NCI-H1694 (cell line): ENCODE results near the gene CARMIL1.

Source experiments
- DNase-seq: peaks from one replicate; lab custom pipeline; 2025; lab: John Stamatoyannopoulos, UW

CARMIL1 gene

GRCh38 chr6:25614052-25614451 is 334.9 kb downstream of the CARMIL1 start:
- no peak for DNase-seq

- DNase-seq: no peak
These were observed 336.3 kb downstream of the CARMIL1 start for GRCh38 chr6:25615471-25615870.

GRCh38 chr6:25617997-25618396 is 338.8 kb downstream of the CARMIL1 start:
- no peak for DNase-seq

- DNase-seq: no peak
These were observed 340.0 kb downstream of the CARMIL1 start for GRCh38 chr6:25619217-25619616.

- DNase-seq: no peak
These were observed 341.2 kb downstream of the CARMIL1 start for GRCh38 chr6:25620391-25620790.

- no peak for DNase-seq
These were observed 343.9 kb downstream of the CARMIL1 start for GRCh38 chr6:25623065-25623464.

- peak; percentile 82 for DNase-seq
These were observed 344.7 kb downstream of the CARMIL1 start for GRCh38 chr6:25623879-25624278.

- no peak for DNase-seq
These were observed 347.8 kb downstream of the CARMIL1 start for GRCh38 chr6:25627001-25627400.

GRCh38 chr6:25628471-25629197 is 349.5 kb downstream of the CARMIL1 start:
- DNase-seq: peak; percentile 18

GRCh38 chr6:25629198-25629576 is 350.0 kb downstream of the CARMIL1 start:
- peak; percentile 21 for DNase-seq

GRCh38 chr6:25630508-25631278 is 351.5 kb downstream of the CARMIL1 start:
- no peak for DNase-seq

GRCh38 chr6:25635886-25636317 is 356.7 kb downstream of the CARMIL1 start:
- DNase-seq: no peak

- no peak for DNase-seq
These were observed 358.0 kb downstream of the CARMIL1 start for GRCh38 chr6:25637211-25637610.

- no peak for DNase-seq
These were observed 358.8 kb downstream of the CARMIL1 start for GRCh38 chr6:25637960-25638434.

- DNase-seq: no peak
These were observed 360.5 kb downstream of the CARMIL1 start for GRCh38 chr6:25639653-25640052.

- no peak for DNase-seq
These were observed 361.3 kb downstream of the CARMIL1 start for GRCh38 chr6:25640446-25640845.

GRCh38 chr6:25640891-25641290 is 361.7 kb downstream of the CARMIL1 start:
- no peak for DNase-seq

GRCh38 chr6:25641377-25641776 is 362.2 kb downstream of the CARMIL1 start:
- no peak for DNase-seq

GRCh38 chr6:25641940-25642666 is 362.9 kb downstream of the CARMIL1 start:
- DNase-seq: no peak

- DNase-seq: no peak
These were observed 363.6 kb downstream of the CARMIL1 start for GRCh38 chr6:25642667-25643328.

- no peak for DNase-seq
These were observed 366.7 kb downstream of the CARMIL1 start for GRCh38 chr6:25645916-25646315.

- DNase-seq: no peak
These were observed 370.4 kb downstream of the CARMIL1 start for GRCh38 chr6:25649611-25650010.
